HL-60 (cell line): ENCODE data around the gene TRAF1.
A peak's percentile ranks its signal among the peaks of the same experiment; 100 is the strongest.

ENCODE experiments used
- DNase-seq, 2 experiments: peaks; one replicate each; pipeline ENCODE4 v3.0.0-alpha.2; 2010 to 2020; ENCODE audit warnings: low read depth in 1 of 2, low spot score in 1 of 2
- H3K27ac ChIP-seq: fragments of 250-450 bp; sonication (Bioruptor Pico); replicated peaks from 2 replicates; pipeline ENCODE4 v1.5.1; 2020; ENCODE audit warnings: mild to moderate bottlenecking, moderate library complexity
- H3K27me3 ChIP-seq: fragments of 250-450 bp; sonication (Bioruptor Pico); 2 replicates; pipeline ENCODE4 v1.5.1; 2021; ENCODE audit warnings: mild to moderate bottlenecking, moderate library complexity; ENCODE audit not compliant: insufficient read depth, poor library complexity, severe bottlenecking
- H3K4me3 ChIP-seq: replicated peaks from 2 replicates; pipeline ENCODE4 v1.5.1; 2011; ENCODE audit warnings: mild to moderate bottlenecking, control low read depth, low read length; ENCODE audit not compliant: insufficient read depth
- CTCF ChIP-seq: IDR thresholded peaks from one replicate; pipeline ENCODE4 v1.5.1; 2011; ENCODE audit warnings: low read length, control low read depth, inconsistent platforms; ENCODE audit not compliant: insufficient read depth
- GABPA ChIP-seq: IDR thresholded peaks from 2 replicates; pipeline ENCODE4 v1.6.1; 2012; ENCODE audit warnings: low read depth
- POLR2AphosphoS5 ChIP-seq: IDR thresholded peaks from 2 replicates; pipeline ENCODE4 v1.6.1; 2012; ENCODE audit warnings: low read depth
- REST ChIP-seq: IDR thresholded peaks from 2 replicates; pipeline ENCODE4 v1.6.1; 2012; ENCODE audit warnings: low read depth; ENCODE audit not compliant: insufficient replicate concordance
- SPI1 ChIP-seq: IDR thresholded peaks from 2 replicates; pipeline ENCODE4 v1.6.1; 2012; ENCODE audit warnings: low read depth, mild to moderate bottlenecking, borderline replicate concordance

The TRAF1 gene

GRCh38 chr9:120891245-120891883 lies 35.2 kb downstream of the TRAF1 start:
- TF ChIP-seq CTCF: no peak
- TF ChIP-seq SPI1: no peak
- TF ChIP-seq POLR2AphosphoS5: no peak
- TF ChIP-seq GABPA: no peak
- TF ChIP-seq REST: no peak
- no peaks in the 10 kb centered on the region for H3K27me3 ChIP-seq
- H3K27ac ChIP-seq: no peak overlapping the region; the same call in 1 of the 2 replicates
- no peak overlapping the region for H3K4me3 ChIP-seq
- DNase-seq: no peak

GRCh38 chr9:120890320-120891244 lies 36.0 kb downstream of the TRAF1 start:
- no peaks in the 10 kb centered on the region for H3K27me3 ChIP-seq
- no peak overlapping the region for H3K4me3 ChIP-seq
- peak overlapping the region; percentile 50 for H3K27ac ChIP-seq
- TF ChIP-seq REST: no peak
- no peak for TF ChIP-seq POLR2AphosphoS5
- TF ChIP-seq SPI1: no peak
- no peak for TF ChIP-seq GABPA
- TF ChIP-seq CTCF: no peak
- DNase-seq: peak in 1 of 2 experiments; percentile 62

GRCh38 chr9:120889606-120890271 lies 36.9 kb downstream of the TRAF1 start:
- TF ChIP-seq GABPA: no peak
- TF ChIP-seq SPI1: no peak
- no peak for TF ChIP-seq REST
- no peak for TF ChIP-seq CTCF
- TF ChIP-seq POLR2AphosphoS5: no peak
- Histone ChIP-seq H3K27ac (peak overlapping the region; percentile 50), H3K4me3 (no peak overlapping the region), H3K27me3 (no peaks in the 10 kb centered on the region)
- no peak for DNase-seq
